GM10847 (cell line): Measurements from ENCODE around the gene TM9SF1.

Experiments used
- POLR2A ChIP-seq: IDR thresholded peaks from 2 replicates; pipeline ENCODE4 v1.6.1; 2011; ENCODE audit not compliant: insufficient read length; ENCODE audit errors: extremely low read depth

TM9SF1 gene

DNA sequence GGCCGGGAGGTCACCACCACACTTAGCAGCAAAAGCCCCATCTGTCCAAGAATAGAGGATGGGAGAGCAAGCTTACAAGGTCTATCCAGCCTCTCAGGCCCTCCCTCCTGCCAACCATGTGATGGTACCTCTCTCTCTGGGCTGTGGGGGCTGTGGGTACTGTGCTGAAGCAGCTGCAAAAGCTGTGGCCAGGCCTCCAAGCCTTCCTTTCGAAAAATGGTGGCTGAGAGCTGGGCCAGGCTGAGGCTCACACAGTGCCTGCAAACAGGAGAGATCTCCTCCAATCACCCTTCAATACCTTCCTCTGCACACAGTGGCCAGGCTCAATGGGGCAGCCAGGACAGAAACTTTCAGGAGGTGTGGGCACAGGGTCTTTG lies 7.7 kb downstream of the TM9SF1 start:
- TF ChIP-seq POLR2A, result no peak

DNA sequence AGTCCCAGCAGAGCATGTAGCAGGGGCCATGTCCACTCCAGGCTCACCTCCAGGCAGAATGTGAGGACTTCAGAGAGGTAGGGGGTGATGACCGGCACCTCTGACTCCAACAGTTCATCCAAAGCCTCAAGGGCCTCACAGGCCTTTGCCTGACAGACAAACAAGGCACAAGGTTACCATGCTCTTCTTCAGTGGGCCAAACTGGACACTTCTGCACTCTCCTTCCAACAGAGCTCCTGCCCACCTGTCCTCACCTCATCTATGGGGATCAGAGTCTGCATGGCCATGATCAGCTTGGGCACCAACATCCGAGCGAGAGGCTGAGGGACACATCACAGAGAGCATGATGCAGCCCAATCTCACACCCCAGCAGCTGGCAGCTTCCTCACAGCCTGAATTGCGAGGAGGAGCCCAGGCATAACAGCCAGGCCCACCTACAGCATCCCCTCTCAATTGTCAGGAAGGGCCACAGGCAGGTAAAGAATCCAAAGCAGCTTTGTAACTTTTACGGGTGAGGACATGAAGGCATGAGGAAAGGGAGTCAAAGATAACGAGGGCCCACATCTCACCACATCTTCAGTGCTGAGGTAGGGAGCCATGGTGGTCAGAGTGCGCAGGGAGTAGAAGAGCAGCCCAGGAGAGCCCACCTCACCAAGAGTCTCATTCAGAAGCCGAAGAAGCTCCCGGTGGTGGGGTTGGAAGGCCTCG lies 8.3 kb downstream of the TM9SF1 start:
- TF ChIP-seq POLR2A, result no peak

DNA sequence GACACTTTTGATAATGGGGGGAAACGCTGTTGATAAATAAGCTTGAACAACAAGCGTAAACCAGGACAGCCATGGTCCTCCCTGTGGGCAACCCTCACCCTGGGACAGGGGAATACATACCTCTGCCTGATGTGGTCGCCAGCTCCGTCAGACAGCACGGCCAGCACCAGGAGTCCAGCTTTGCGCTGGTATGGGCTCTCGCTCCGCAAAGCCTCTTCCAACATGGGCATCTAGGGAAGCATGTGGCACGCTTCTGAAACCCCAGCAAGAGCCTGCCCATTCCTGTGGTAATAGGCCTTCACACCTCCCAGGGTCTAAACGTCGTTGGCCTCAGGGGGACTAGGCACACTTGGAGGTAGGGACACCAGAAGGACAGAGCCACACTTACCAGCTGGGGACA lies 9.5 kb downstream of the TM9SF1 start:
- no peak for TF ChIP-seq POLR2A

DNA sequence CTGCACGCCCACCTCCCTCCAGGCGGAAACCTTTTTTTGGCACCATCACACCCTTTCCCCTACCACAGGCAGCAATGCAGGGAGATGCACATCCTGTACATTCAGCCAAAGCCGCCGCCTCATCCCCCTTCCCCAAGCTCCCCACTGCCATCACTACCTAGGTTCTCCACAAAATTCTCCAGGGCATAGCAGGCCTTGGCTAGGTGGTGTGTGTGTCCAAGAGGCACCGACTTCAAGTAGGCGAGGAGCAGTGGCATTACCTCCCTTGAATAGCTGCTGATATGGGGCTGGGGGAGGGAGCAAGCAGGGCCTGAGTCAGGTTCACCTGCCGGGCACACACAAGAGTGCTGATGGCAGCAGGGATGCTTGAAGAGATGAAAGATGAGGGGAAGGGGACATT lies 10.2 kb downstream of the TM9SF1 start:
- no peak for TF ChIP-seq POLR2A

DNA sequence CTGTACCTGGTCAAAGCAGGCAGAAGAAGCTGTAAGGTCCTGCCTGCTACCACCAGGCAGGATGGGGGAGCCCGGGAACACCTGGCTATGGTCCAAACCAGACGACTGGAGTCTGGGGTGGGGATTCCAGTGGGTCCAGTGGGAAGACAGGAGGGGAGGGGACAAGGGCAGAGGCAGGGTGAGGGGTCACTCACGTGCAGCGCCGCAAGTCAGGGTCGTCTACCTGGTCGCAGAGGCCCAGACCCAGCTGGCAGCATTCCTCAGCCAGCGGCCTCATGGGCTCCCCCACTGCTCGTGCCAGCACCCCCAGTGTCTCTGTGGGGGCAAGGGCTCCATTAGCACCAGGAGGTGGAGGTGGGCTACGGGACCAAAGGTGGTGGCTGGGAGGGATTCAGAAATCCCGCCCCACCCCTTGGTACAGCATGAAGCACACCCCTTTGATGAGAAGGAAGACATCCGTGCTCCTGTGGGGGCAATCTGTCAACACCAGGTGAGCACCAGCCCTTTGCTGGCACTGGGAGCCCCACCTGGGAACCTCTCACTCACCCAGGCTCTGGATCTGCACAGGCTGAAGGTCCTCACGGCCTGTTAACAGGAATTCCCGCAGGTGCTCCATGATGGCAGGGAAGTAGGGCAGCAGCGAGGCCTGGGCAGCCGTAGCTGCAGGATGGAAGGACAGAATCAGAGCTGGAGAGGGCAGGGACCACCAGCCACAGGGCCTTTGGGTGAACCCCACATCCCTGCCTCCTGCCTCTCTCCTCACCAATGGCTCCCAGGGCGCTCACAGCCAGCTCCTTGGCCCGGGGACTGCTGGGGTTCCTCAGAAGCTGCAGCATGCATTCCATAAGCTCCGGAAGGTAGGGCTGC lies 10.9 kb downstream of the TM9SF1 start:
- TF ChIP-seq POLR2A, result no peak

DNA sequence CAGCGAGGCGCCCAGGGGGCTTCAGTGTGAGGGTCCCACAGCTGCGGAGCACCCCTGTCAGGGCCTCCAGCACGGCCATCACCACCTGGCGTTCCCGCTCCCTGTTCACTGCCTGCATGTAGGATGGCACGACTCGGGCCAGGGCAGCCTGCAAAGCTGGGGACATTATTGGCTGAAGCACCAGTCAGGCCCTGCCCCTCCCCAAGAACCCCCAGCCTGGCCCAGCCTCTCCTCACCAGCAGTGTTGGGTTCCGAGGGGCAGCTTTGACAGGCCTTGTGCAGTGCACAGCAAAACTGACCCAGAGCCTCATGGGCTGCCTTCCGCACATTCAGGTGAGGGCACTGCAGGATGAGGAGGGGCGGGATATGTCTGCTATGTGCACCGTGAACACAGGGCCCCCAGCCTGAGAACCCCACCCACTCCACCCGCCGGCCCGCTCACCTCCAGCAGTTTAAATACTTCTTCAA lies 12.2 kb downstream of the TM9SF1 start:
- TF ChIP-seq POLR2A, result no peak

DNA sequence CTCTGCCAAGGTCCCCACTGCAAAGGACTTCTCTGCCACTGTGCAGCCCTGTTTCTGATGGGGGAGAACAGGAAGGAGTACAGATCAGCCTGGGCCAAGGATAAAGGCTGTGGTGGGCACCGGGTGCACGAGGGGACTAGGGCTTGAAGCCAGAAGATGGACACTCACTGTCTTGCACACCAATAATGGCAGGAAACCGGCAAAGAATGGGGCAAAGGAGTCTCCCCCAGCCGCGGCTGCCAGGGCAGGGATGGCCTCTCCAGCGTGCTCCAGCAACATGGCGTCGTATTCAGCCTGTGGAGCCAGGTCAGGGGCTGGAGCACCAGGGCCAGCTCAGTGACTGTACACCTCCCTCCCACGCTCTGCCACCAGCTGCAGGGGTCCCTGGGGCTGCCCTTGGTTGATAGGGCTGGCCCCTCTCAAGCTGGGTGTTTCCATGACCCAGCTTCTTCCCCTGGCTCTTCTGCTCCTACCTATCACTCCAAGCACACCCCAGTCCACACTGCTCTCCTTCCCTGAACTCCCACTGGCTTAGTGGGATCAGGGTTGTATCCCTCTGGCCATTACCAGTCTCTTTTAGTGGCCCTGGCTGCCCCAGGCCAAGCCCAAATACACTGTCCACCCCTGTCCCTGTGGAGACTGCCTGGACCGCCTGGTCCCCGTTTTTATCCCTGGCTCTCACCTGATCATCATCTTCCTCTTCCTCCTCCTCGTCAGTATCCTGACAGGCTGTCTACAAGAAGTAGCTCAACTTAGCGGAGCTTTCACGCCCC lies 12.9 kb downstream of the TM9SF1 start:
- TF ChIP-seq POLR2A, result no peak

DNA sequence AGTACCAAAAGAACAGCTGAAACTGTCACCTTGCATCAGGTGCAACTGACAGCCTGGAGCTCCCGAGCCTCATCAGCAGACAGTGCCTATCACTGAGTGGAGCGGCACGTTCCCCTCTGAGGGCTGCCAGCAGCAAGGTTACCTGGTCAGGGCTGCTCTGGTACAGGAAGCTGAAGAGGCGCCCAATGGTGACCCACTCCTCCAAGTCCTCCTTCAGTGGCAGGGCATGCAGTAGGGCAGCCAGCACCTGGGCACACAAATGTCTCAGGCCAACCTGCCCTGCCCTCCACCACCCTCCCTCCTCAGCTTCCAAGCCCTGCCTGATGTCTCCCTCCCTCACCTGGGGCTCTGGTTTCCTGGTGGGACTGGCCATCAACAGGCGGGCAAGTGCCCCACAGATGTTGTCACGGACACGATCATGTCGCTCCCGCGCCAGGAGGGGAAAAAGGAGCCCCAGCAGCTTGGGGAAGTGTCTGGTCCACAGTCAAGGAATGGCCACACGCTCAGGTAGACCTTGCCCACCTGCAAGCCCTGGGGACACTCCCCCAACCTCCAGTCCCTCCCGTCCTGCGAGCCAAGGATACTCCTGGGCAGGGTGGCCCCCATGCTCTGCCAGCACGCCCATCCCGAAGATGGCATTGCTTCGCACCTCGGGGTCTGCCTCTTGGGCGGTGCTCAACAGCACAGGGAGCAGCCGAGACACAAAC lies 13.7 kb downstream of the TM9SF1 start:
- TF ChIP-seq POLR2A, result no peak

DNA sequence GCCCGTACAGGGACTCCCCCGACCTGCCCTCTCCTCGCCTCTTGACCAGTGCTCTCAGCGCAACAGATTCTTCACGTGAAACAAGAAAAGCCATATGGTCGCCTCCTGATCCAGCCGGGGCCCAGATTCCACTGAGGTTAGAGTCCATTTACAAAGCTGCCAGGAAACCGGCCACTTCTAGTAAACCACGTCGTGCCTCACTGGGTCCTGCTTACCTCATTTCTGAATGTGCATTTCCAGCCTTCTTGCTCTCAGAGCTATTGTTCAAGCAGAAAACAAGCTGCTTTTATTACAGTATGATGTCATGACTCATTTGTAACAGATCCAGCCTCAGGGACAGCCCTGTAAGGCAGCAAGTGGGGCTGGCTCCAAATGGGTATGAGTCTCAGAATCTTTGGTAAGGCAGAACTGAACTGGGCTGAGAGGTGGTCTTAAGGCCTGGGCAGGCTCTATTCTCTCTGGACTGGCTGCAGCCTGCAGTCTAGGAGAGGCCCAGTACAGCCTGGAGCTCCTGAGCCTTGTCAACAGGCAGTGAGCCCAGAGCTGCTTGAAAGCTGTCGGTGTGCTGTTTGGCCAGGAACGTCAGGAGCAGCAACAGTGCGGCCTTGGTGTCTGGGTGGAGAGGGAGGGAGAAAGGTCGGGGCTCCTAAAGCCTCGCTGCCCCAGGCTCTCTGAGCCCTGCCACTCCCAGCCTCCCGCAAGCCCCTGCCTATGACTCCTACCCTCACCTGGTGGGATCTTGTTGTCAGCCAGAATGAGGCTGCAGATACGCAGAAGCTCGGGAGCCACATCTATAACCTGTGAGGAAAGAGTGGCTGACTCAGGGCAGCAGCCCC lies 15.1 kb downstream of the TM9SF1 start:
- TF ChIP-seq POLR2A, result no peak

DNA sequence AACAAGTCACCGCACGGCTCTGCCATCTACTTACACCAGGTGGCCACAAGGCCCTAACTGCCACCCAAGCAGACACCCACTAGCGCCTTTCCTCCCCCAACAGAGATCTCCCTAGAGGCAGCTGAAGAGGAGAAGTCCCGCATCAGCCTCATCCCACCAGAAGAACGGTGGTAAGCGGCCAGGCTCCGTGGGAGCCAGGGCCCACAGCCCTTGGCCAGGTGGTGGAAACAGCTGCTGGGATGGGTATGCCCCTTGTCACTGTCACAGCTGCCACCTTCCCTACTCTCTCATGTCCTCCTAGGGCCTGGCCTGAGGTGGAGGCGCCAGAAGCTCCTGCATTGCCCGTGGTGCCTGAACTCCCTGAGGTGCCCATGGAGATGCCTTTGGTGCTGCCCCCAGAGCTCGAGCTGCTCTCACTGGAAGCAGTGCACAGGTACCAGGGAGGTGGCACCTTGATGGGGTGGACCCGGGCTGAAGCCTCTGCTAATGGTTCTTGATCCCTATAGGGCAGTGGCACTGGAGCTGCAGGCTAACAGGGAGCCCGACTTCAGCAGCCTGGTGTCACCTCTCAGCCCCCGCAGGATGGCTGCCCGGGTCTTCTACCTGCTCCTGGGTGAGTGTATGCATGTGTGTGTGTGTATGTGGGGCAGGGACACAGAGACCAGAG lies 15.8 kb downstream of the TM9SF1 start:
- TF ChIP-seq POLR2A, result no peak

DNA sequence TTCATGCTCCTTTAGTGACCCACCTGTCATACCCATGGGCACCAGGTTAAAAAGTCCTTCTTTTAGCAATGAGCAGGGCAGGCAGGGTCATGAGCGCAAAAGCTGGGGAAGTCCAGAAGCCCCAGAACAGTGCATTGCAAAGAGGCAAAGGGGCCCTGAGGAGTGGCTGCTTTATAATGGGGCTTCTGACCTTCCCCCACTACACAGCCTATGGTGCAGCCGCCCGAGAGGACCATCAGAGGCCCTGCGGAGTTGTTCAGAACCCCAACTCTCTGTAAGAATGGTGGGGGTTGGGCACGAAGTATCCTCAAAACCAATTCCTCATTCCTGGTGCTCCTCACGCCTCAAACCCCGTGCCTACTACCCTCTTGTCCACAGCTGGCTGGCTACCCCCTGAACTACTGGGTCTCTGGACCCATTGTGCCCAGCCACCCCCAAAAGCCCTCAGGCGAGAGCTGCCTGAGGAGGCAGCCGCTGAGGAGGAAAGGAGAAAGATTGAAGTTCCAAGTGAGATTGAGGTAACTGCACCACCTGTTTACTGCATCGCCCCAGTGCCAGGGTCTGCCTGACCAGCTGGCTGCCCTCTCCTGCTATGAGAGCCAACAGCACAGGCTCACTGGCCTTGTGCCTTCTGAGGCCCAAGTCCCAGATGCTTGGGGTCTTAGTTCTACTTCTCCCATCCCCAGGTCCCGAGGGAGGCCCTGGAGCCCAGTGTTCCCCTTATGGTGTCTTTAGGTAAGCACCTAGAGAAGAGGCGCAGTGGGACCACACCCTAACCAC lies 16.7 kb downstream of the TM9SF1 start:
- no peak for TF ChIP-seq POLR2A

DNA sequence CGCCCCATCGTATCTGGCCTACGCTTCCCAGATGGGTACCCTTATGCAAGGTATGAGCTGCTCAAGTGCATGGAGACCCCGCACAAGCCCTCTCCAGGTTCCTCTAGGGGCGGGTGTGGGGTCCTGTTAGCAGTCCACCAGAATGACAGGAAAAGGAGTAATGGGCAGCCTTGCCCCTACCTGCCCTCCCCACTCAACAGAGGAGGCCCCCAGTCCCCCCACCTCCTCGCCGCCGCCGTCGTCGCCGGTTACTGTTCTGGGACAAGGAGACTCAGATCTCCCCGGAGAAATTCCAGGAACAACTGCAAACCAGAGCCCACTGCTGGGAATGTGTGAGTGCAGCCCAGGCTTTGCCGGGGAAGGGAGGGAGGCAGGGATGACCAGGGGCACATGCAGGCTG lies 17.4 kb downstream of the TM9SF1 start:
- no peak for TF ChIP-seq POLR2A
